DOHH2 (cell line): ENCODE data around the gene CTSS.

Experiments used
- H3F3A ChIP-seq: fragments of 200-600 bp; sonication (generic), shearing (Covaris generic); 2 replicates; pipeline ENCODE4 v1.6.0; 2016; ENCODE audit warnings: antibody characterized with exemption, mild to moderate bottlenecking; ENCODE audit not compliant: control insufficient read depth, insufficient read depth
- H3K27ac ChIP-seq: fragments of 200-600 bp; sonication (generic); 2 replicates; pipeline ENCODE4 v1.5.1; 2014; ENCODE audit warnings: low read depth, mild to moderate bottlenecking, low read length, moderate library complexity
- H3K27me3 ChIP-seq: fragments of 200-600 bp; sonication (generic); 2 replicates; pipeline ENCODE4 v1.6.1; 2014; ENCODE audit warnings: mild to moderate bottlenecking, low read length, mixed read lengths; ENCODE audit not compliant: control insufficient read depth
- H3K36me3 ChIP-seq: fragments of 200-600 bp; sonication (generic); 2 replicates; pipeline ENCODE4 v1.6.1; 2014; ENCODE audit warnings: mild to moderate bottlenecking, low read length, moderate library complexity, mixed read lengths; ENCODE audit not compliant: control insufficient read depth
- H3K4me1 ChIP-seq: fragments of 200-600 bp; sonication (generic); 2 replicates; pipeline ENCODE4 v1.6.1; 2014; ENCODE audit warnings: mild to moderate bottlenecking, low read length, mixed read lengths; ENCODE audit not compliant: control insufficient read depth
- H3K4me2 ChIP-seq: fragments of 200-600 bp; sonication (generic); 2 replicates; pipeline ENCODE4 v1.6.0; 2014; ENCODE audit warnings: mild to moderate bottlenecking, low read length, moderate library complexity
- H3K4me3 ChIP-seq: fragments of 200-600 bp; sonication (generic); 2 replicates; pipeline ENCODE4 v1.5.1; 2014; ENCODE audit warnings: mild to moderate bottlenecking, low read length, mixed read lengths
- H3K79me2 ChIP-seq: fragments of 200-600 bp; sonication (generic); 2 replicates; pipeline ENCODE4 v1.6.1; 2014; ENCODE audit warnings: mild to moderate bottlenecking, low read length, mixed read lengths; ENCODE audit not compliant: control insufficient read depth
- H3K9me2 ChIP-seq: fragments of 200-600 bp; sonication (generic); replicated peaks from 2 replicates; pipeline ENCODE4 v1.6.1; 2014; ENCODE audit warnings: mild to moderate bottlenecking, low read length, mixed read lengths; ENCODE audit not compliant: control insufficient read depth
- H3K9me3 ChIP-seq: fragments of 200-600 bp; sonication (generic); 2 replicates; pipeline ENCODE4 v1.6.1; 2014; ENCODE audit warnings: antibody characterized with exemption, low read length, mixed read lengths; ENCODE audit not compliant: control insufficient read depth, insufficient read depth
- H4K20me1 ChIP-seq: fragments of 200-600 bp; sonication (generic); 2 replicates; pipeline ENCODE4 v1.6.0; 2014; ENCODE audit warnings: low read depth, mild to moderate bottlenecking, antibody characterized with exemption, low read length, moderate library complexity; ENCODE audit not compliant: control insufficient read depth, insufficient read depth
- EZH2phosphoT487 ChIP-seq: fragments of 200-600 bp; sonication (generic); IDR thresholded peaks from 2 replicates; pipeline ENCODE4 v1.6.1; 2017; ENCODE audit warnings: borderline replicate concordance, mild to moderate bottlenecking, antibody characterized with exemption, low read length, moderate library complexity, mixed read lengths
- TF ChIP-seq, protein P1 (sequence below): fragments of 200-600 bp; sonication (generic); IDR thresholded peaks from one replicate; pipeline ENCODE4 v1.5.1; 2014; ENCODE audit warnings: antibody characterized with exemption, mild to moderate bottlenecking, low read depth, low read length; ENCODE audit not compliant: poor library complexity, severe bottlenecking

Gene CTSS

DNA sequence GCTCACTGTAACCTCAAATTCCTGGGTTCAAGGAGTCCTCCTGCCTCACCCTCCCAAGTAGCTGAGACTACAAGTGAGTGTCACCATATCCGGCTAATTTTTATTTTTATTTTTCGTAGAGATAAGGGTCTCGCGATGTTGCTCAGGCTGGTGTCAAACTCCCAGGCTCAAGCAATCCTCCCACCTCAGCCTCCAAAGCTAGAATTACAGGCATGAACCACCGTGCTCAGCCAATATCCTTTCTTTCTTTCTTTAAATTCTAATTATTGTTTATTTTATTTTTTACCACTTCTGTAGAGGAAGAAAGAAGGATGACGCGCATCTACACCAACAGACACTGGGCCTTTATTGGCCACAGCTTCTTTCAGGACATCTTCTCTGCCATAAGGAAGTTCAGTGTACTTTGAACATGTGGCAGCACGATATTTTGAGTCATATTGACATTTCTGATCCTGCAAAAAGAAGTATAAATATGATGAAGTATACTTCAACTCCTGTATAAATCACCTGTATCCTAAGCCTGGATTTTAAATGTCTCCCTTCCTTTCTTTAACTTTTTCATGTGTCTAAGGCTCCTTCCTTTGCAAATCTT is 15.8 kb downstream of the CTSS start:
- no peaks in the 10 kb centered on the region for H3K4me1 ChIP-seq
- no peak for TF ChIP-seq EZH2phosphoT487
- TF ChIP-seq, protein P1, sequence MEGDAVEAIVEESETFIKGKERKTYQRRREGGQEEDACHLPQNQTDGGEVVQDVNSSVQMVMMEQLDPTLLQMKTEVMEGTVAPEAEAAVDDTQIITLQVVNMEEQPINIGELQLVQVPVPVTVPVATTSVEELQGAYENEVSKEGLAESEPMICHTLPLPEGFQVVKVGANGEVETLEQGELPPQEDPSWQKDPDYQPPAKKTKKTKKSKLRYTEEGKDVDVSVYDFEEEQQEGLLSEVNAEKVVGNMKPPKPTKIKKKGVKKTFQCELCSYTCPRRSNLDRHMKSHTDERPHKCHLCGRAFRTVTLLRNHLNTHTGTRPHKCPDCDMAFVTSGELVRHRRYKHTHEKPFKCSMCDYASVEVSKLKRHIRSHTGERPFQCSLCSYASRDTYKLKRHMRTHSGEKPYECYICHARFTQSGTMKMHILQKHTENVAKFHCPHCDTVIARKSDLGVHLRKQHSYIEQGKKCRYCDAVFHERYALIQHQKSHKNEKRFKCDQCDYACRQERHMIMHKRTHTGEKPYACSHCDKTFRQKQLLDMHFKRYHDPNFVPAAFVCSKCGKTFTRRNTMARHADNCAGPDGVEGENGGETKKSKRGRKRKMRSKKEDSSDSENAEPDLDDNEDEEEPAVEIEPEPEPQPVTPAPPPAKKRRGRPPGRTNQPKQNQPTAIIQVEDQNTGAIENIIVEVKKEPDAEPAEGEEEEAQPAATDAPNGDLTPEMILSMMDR = no peak
- H3K9me2 ChIP-seq = no peaks in the 10 kb centered on the region
- no peak overlapping the region for H3K4me2 ChIP-seq
- no peak overlapping the region for H3K27ac ChIP-seq
- H3K79me2 ChIP-seq = no peaks in the 10 kb centered on the region
- no peaks in the 10 kb centered on the region for H3K9me3 ChIP-seq
- H3K27me3 ChIP-seq = no peaks in the 10 kb centered on the region
- peaks cover 3% of the 10 kb centered on the region for H3F3A ChIP-seq
- peaks cover 84% of the 10 kb centered on the region for H3K36me3 ChIP-seq
- H4K20me1 ChIP-seq = no peaks in the 10 kb centered on the region
- no peak overlapping the region for H3K4me3 ChIP-seq

DNA sequence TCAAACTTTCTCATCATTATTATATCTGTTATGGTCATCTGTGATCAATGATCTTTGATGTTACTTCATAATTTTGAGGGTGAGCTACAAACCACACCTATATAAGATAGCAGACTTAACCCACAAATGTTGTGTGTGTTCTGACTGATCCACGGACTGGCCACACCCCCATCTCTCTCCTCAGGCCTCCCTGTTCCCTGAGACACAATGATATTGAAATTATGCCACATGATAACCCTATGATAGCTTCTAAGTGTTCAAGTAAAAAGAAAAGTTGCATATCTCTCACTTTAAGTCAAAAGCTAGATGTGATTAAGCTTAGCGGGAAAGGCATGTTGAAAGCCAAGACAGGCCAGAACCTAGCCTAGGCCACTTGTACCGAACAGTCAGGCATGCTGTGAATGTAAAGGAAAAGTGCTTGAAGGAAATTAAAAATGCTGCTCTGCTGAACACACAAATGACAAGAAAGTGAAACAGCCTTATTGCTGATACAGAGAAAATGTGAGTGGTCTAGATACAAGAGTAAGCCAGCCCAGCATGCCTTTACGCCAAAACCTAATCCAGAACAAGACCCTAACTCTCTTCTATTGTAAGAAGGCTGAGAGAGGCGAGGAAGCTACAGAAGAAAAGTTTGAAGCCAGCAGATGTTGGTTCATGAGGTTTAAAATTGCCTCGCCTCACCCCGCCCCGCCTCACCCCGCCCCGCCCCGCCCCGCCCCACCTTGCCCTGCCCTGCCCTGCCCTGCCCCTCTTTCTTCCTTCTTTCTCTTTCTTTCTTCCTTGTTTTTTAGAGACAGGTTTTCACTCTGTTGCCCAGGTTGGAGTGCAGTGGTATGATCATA is 16.5 kb downstream of the CTSS start:
- Histone ChIP-seq H3K4me2 (no peak overlapping the region), H3K36me3 (peaks cover 81% of the 10 kb centered on the region), H3F3A (peaks cover 6% of the 10 kb centered on the region), H3K4me1 (no peaks in the 10 kb centered on the region), H3K9me3 (no peaks in the 10 kb centered on the region), H3K4me3 (no peak overlapping the region), H3K79me2 (no peaks in the 10 kb centered on the region), H3K27me3 (no peaks in the 10 kb centered on the region), H4K20me1 (no peaks in the 10 kb centered on the region), H3K27ac (no peak overlapping the region), H3K9me2 (no peaks in the 10 kb centered on the region)
- TF ChIP-seq, protein P1 = no peak
- TF ChIP-seq EZH2phosphoT487 = no peak

DNA sequence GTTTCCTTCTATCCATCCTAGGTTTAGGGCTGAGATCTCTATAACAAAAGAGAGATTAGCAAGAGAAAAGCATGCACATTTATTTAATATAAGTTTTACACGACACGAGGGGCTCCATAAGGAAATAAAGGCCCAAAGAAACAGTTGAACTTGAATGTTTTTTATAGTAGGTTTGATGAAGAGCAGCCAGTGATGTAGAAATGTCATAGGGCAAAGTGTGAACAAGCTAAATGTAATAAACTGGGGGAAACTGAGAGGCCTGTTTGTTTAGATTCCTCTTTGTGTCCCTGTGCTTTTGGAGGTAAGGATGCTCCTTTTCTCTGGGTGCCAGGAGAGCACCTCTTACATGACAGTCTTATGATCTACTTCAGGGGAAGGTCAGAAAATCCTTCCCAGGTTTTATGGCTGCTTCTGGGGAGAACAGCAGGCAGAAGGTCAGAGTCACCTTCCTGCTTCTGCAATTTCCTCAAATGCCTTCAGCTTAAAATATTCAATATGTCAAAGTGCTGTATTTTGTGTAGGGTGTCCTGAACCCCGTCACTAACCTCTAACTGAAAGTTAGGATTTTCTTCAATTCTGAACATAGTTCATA is 35.4 kb downstream of the CTSS start:
- Histone ChIP-seq H3K79me2 (no peaks in the 10 kb centered on the region), H3K36me3 (peaks cover 27% of the 10 kb centered on the region), H4K20me1 (no peaks in the 10 kb centered on the region), H3F3A (peaks cover 7% of the 10 kb centered on the region), H3K27ac (no peak overlapping the region), H3K27me3 (no peaks in the 10 kb centered on the region), H3K4me1 (no peaks in the 10 kb centered on the region), H3K9me3 (no peaks in the 10 kb centered on the region), H3K4me2 (no peak overlapping the region), H3K9me2 (no peaks in the 10 kb centered on the region), H3K4me3 (no peak overlapping the region)
- TF ChIP-seq, protein P1 = no peak
- no peak for TF ChIP-seq EZH2phosphoT487
